ENCODE results near the gene LOXL1.
A peak's percentile ranks its signal among the peaks of the same experiment; 100 is the strongest.

Gene LOXL1

DNA sequence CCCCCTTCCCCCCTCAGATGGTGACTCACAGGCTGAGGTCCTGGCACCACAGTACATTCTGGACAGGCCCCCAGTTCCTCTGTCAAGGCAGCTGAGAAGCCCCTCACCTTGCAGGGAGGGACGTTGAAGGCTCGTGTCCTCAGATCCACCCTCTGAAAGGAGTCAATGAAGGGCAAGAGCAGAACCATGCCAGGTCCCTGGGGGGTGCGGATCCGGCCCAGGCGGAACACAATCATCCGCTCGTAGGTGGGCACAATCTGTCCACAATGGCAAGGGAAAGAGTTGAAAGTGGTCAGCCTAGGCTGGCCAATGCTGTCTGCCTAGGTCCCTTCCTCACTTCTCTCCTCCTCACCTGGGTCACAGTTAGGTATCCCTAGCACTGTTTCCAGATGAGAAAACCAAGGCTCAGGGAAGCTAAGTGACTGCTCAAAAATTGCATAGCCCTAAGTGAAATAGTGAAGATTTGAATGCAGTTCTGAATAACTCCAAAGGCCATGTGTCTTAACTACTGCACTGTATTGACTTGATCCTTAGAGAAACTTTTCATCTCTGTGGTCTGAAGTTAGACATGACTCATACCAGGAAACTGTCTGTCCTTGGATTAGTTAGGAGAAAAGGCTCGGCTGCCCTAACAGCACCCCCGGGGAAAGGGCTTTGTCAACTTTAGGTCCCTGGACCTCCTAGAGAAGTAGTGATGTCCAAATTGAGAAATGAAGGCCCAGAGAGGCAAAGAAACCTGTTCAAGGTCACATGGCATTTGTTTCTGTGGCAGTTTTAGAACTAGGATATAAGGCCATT, 62.9 kb downstream of the LOXL1 start:
- DNase-seq (ENCODE audit: insufficient read length, low spot score) (no peak), FAIRE-seq (no peak)
- TF ChIP-seq, protein P1, sequence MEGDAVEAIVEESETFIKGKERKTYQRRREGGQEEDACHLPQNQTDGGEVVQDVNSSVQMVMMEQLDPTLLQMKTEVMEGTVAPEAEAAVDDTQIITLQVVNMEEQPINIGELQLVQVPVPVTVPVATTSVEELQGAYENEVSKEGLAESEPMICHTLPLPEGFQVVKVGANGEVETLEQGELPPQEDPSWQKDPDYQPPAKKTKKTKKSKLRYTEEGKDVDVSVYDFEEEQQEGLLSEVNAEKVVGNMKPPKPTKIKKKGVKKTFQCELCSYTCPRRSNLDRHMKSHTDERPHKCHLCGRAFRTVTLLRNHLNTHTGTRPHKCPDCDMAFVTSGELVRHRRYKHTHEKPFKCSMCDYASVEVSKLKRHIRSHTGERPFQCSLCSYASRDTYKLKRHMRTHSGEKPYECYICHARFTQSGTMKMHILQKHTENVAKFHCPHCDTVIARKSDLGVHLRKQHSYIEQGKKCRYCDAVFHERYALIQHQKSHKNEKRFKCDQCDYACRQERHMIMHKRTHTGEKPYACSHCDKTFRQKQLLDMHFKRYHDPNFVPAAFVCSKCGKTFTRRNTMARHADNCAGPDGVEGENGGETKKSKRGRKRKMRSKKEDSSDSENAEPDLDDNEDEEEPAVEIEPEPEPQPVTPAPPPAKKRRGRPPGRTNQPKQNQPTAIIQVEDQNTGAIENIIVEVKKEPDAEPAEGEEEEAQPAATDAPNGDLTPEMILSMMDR (IDR thresholded peaks at IDR 0.05; ENCODE audit: insufficient read depth, missing control alignments), result no peak

DNA sequence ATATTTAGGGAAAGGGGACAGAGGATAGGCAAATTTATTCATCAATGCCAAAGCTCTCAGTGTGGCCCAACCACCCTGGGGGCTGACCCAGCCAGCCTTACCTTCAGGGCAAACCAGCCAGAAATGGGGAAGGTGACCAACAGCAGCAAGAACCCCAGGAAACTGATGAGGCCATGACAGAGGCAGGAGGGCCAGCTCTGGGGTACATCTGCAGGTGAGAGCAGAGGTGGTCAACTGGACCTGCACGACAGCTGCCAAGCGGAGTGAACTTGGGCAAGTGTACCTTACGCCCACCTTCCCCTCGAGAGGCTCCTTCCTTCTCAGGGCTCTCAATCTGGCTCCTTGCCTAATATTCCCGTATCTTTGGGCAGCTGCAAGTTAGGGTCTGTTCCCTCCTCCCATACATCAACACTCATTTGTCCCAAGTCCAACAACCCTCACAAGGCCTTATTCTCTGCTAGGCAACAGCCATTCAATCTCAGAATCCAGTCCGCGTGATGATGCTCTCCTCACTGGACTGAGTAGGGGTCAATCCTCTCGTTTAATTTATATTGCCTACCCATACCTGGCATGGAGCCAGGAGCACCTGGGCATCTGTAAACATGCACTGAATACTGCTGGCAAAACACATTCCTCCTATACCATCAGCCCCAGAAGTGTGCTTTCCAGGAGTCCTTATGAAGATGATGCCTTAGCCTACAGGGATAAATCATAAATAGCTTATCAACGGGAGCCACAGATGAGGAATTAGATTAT, 64.2 kb downstream of the LOXL1 start:
- DNase-seq (ENCODE audit: insufficient read length, low spot score) (no peak), FAIRE-seq (no peak)
- TF ChIP-seq, protein P1 (IDR thresholded peaks at IDR 0.05; ENCODE audit: insufficient read depth, missing control alignments), result no peak

DNA sequence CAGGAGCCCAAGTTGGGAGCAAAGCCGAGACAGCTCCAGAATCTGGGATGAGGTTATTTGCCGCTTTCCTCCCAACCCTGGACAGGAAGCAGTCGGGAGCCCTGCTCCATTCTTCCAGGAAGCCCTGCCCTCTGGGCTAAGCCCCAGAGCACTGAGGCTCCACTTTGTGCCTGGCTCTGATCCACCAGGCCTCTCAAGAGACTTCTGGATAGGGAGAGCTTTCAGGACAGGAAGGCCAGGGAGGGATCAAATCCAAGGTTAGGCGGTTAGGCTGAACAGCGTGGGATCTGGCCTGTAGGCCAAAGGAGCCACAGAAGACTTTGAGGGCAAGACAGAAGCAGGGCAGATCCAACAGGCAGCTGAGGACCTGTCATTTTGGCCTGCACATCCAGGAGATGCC, 65.0 kb downstream of the LOXL1 start:
- FAIRE-seq (no peak), DNase-seq (ENCODE audit: insufficient read length, low spot score) (no peak)
- TF ChIP-seq, protein P1 (IDR thresholded peaks at IDR 0.05; ENCODE audit: insufficient read depth, missing control alignments), result no peak

DNA sequence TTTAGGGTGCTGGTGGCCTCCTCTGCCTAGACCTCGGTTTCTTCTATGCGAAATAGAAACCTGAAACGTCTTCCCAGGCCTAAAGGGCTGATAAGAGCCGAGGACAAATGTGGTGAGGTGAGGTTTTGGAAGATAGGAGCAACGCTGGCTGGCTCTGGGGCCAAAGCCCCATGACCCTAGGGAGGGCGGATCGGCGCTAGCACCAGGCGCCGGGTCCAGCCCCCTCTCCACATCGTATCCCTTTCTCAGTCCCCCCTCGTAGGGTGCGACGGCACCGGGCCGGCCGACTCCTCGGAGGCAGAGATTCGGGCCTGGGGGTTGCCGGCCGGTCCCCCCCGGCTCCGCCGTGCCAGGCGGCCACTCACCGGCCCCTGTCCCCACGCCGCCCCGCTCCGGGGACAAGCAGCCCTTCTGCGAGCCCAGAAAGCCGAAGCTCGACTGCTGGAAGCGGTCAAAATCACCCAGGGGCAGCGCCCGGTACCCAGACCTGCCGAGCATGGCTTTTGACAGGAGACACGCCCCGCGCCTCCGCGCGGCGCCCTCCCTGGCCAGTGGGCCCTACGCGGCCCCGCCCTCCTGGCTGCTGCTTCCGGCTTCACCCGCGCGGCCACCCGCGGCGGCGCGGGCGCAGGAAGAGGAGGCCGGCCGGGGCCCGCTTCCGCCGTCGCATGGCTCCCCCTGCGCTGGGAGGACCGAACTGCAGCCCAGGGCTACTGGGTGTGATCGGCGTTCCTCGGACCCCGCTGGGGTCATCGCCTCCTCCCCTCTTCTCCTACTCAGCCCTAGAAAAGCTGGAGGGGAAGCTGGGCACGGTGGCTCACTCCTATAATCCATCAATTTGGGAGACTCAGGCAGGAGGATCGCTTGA, 65.7 kb downstream of the LOXL1 start, which contains the start of gene STOML1:
Gene STOML1, minus strand, starts transcription at position 570 of the 868 bp plus-strand sequence. Its CDS starts 72 bp downstream, at position 498.
- FAIRE-seq (no peak), DNase-seq (ENCODE audit: insufficient read length, low spot score) (peak; percentile 98)
- TF ChIP-seq, protein P1 (IDR thresholded peaks at IDR 0.05; ENCODE audit: insufficient read depth, missing control alignments), result peak; percentile 71

DNA sequence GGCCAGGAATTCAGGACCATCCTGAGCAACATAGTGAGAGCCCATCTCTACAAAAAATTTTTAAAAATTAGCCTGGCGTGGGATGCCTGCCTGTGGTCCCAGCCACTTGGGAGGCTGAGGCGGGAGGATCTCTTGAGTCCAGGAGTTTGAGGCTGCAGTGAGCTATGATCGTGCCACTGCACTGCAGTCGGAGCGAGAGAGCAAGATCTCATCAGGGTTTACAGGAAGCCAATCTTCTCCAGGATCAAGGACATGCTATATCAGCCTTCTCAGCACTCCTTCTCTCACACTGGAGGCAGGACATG, 66.3 kb downstream of the LOXL1 start:
- DNase-seq (ENCODE audit: insufficient read length, low spot score) (no peak), FAIRE-seq (no peak)
- TF ChIP-seq, protein P1 (IDR thresholded peaks at IDR 0.05; ENCODE audit: insufficient read depth, missing control alignments), result no peak

DNA sequence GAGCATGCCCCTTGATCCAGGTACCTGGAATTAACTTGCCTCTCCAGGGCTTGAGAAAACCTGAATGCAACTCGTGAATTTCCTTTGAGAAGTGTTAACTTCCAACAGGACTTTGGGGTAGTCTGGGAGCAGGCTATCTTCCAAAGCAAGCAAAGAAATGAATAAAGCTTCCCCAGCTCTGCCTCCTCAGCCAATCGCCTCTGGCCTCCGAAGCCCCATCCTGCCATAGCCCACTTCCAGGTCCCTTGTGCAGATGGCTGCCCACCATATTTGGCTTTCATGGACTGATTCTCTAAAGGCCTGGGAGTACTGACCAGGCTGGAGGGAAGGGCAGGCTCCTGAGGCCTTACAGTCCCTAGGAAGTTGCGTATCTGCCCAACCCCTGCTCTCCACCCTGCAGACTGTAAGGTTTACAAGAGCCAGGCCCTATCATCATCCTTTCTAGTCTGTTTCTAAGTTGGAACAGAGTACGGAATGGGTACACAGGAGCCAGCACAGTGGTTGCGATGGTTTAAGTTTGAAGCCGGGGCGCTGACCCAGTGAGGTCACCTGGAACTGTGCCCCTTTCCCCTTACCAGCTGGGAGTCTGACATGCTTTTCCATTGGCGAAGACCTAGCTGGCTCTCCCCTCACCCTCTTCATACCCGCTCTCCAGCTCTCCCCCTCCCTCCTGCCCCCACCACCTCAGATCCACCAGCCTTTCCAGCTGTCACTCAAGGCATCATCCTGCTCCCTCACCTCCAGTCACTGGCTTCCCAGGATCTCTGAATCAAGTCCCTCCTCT, 67.1 kb downstream of the LOXL1 start:
- TF ChIP-seq, protein P1 (IDR thresholded peaks at IDR 0.05; ENCODE audit: insufficient read depth, missing control alignments), result no peak
- DNase-seq (ENCODE audit: insufficient read length, low spot score), result no peak
- no peak for FAIRE-seq
